Prostate gland (tissue), 1 donor: ENCODE data around the gene NFIX.

Experiments
- POLR2A ChIP-seq: fragments of 450-650 bp; IDR thresholded peaks from one replicate; pipeline ENCODE4 v1.6.1; 2016; ENCODE audit warnings: antibody characterized with exemption, mild to moderate bottlenecking
- POLR2AphosphoS5 ChIP-seq: sonication (generic); formaldehyde crosslinking; IDR thresholded peaks from one replicate; pipeline ENCODE4 v1.6.1; 2017; ENCODE audit warnings: antibody characterized with exemption

DNA sequence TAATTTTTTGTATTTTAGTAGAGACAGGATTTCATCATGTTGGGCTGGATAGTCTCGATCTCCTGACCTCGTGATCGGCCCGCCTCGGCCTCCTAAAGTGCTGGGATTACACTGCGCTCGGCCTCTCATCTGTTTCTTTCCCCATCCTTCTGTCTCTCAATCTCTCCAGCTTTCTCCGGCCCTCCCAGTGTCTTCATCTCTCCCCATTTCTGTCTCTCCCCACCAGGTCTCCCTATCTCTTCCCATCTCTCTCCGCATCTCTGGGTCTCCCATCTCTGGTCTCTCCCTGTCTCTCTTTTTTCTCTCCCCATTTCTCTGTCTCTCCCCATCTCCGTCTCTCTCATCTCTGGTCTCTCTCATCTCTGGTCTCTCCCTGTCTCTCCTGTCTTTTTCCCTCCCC is 12.2 kb upstream of the NFIX start:
- TF ChIP-seq POLR2A (no peak), POLR2AphosphoS5 (no peak)
